HepG2 (cell line): ENCODE results near the gene ANKRD10. TPM values are rescaled to one million over a fixed set of nuclear protein-coding genes. Genes with fewer than 3 reads are reported as not detected.

ENCODE experiments used
- ATAC-seq: fragments of 200-7000 bp; cut with Tn5 transposase; 3 replicates; pipeline ENCODE4 v1.9.1; 2020; ENCODE audit warnings: mild to moderate bottlenecking, moderate library complexity
- BruUV-seq: library from RNA; stranded (reverse); fragments of 400-500 nt; replicated peaks from 2 replicates; lab custom pipeline; 2021; lab: Mats Ljungman, UMichigan
- CTCF ChIA-PET: fragments of 300-600 bp; formaldehyde crosslinking; extraction: SDS; loops from one replicate; lab custom pipeline; 2021; ENCODE audit warnings: low total read pairs, inconsistent platforms, low intra/inter-chr PET ratio; lab: Yijun Ruan, JAX
- POLR2A ChIA-PET: fragments of 350-600 bp; sonication (Branson Sonifier 250); formaldehyde crosslinking; loops from one replicate; lab custom pipeline; 2020; ENCODE audit warnings: antibody characterized with exemption, inconsistent platforms; lab: Yijun Ruan, JAX
- DNase-seq: peaks from one replicate; pipeline ENCODE4 v3.0.0-alpha.2; 2015; ENCODE audit warnings: low spot score
- FAIRE-seq: peaks from 3 replicates; lab custom pipeline; 2011; peaks lifted over from hg19 to GRCh38; lab: Jason Lieb, UNC
- H2AFZ ChIP-seq: one replicate; pipeline ENCODE4 v1.6.1; 2011; ENCODE audit warnings: low read length, inconsistent platforms
- H3K27ac ChIP-seq: fragments of 300-600 bp; 3 replicates; pipeline ENCODE4 v1.8.0; 2011; ENCODE audit warnings: mixed run types, mild to moderate bottlenecking, mixed read lengths, low read length, inconsistent platforms; ENCODE audit not compliant: insufficient read depth; ENCODE audit errors: extremely low read length
- H3K27me3 ChIP-seq, 2 experiments: fragments of 200-600 bp in 1 of 2; 2 replicates in 1 of 2; 3 replicates in 1 of 2; pipeline versions ENCODE4 v1.6.0 to v1.8.0; 2011; ENCODE audit warnings: low read length in 2 of 2, mild to moderate bottlenecking in 2 of 2, moderate library complexity in 2 of 2, inconsistent platforms in 1 of 2; ENCODE audit not compliant: insufficient read depth in 2 of 2, control insufficient read depth in 1 of 2
- H3K36me3 ChIP-seq, 2 experiments: fragments of 200-600 bp in 1 of 2; replicated peaks in 1 of 2; 2 replicates in 1 of 2; 3 replicates in 1 of 2; pipeline versions ENCODE4 v1.5.1 to v1.8.0; 2011; ENCODE audit warnings: low read length in 2 of 2, inconsistent platforms in 1 of 2; ENCODE audit not compliant: insufficient read depth in 2 of 2, control insufficient read depth in 1 of 2
- H3K4me1 ChIP-seq: 2 replicates; pipeline ENCODE4 v1.5.1; 2012; ENCODE audit warnings: low read length, inconsistent platforms; ENCODE audit not compliant: insufficient read depth
- H3K4me2 ChIP-seq: 2 replicates; pipeline ENCODE4 v1.6.0; 2011; ENCODE audit warnings: low read depth, low read length, inconsistent platforms
- H3K4me3 ChIP-seq, 3 experiments: fragments of 200-600 bp in 1 of 3; sonication (generic), shearing (Covaris generic) in 1 of 3; replicated peaks in 1 of 3; 2 replicates each; pipeline ENCODE4 v1.5.1; 2011 to 2016; ENCODE audit warnings: low read length in 3 of 3, inconsistent platforms in 2 of 3, low read depth in 2 of 3, mild to moderate bottlenecking in 2 of 3, control low read depth in 1 of 3, mixed read lengths in 1 of 3; ENCODE audit not compliant: insufficient read depth in 1 of 3
- H3K79me2 ChIP-seq: one replicate; pipeline ENCODE4 v1.6.1; 2011; ENCODE audit warnings: low read length, inconsistent platforms; ENCODE audit not compliant: insufficient read depth
- H3K9ac ChIP-seq: 2 replicates; pipeline ENCODE4 v1.6.0; 2011; ENCODE audit warnings: mild to moderate bottlenecking, low read depth, low read length, inconsistent platforms; ENCODE audit not compliant: insufficient read depth
- H3K9me3 ChIP-seq: 2 replicates; pipeline ENCODE4 v1.5.1; 2012; ENCODE audit warnings: mild to moderate bottlenecking, low read length
- H4K20me1 ChIP-seq: 2 replicates; pipeline ENCODE4 v1.6.0; 2011; ENCODE audit warnings: inconsistent platforms, mild to moderate bottlenecking, low read length, moderate library complexity; ENCODE audit not compliant: insufficient read depth
- FUBP1 ChIP-seq: sonication (generic); formaldehyde crosslinking; IDR thresholded peaks from 2 replicates; pipeline ENCODE4 v1.5.1; 2020; ENCODE audit warnings: missing genetic modification reagents, mild to moderate bottlenecking, borderline replicate concordance
- GPBP1L1 ChIP-seq: sonication (generic); formaldehyde crosslinking; IDR thresholded peaks from 2 replicates; pipeline ENCODE4 v1.5.0; 2020; ENCODE audit warnings: mild to moderate bottlenecking, missing genetic modification reagents
- KLF13 ChIP-seq: sonication (generic); formaldehyde crosslinking; IDR thresholded peaks from 2 replicates; pipeline ENCODE4 v1.4.0; 2020; ENCODE audit warnings: mild to moderate bottlenecking, missing genetic modification reagents
- LCORL ChIP-seq, 2 experiments: fragments of 450-650 bp in 1 of 2; sonication (generic) in 1 of 2; formaldehyde crosslinking in 1 of 2; IDR thresholded peaks; 2 replicates each; pipeline versions ENCODE4 v1.5.0 to v1.6.1; 2017 to 2020; ENCODE audit warnings: antibody characterized with exemption in 1 of 2, missing genetic modification reagents in 1 of 2
- MYNN ChIP-seq: sonication (generic); formaldehyde crosslinking; IDR thresholded peaks from 2 replicates; pipeline ENCODE4 v1.4.0; 2020; ENCODE audit warnings: mild to moderate bottlenecking, low read depth, missing genetic modification reagents
- MZF1 ChIP-seq: sonication (generic); formaldehyde crosslinking; IDR thresholded peaks from 2 replicates; pipeline ENCODE4 v1.8.1; 2023; ENCODE audit warnings: mild to moderate bottlenecking, missing genetic modification reagents, borderline replicate concordance
- ZNF577 ChIP-seq: sonication (generic); formaldehyde crosslinking; IDR thresholded peaks from 2 replicates; pipeline ENCODE4 v1.4.0; 2020; ENCODE audit warnings: mild to moderate bottlenecking, low read depth, missing genetic modification reagents, borderline replicate concordance
- ZNF598 ChIP-seq: sonication (generic); formaldehyde crosslinking; IDR thresholded peaks from 2 replicates; pipeline ENCODE4 v1.5.1; 2020; ENCODE audit warnings: mild to moderate bottlenecking, missing genetic modification reagents, borderline replicate concordance
- ZSCAN31 ChIP-seq: sonication (generic); formaldehyde crosslinking; IDR thresholded peaks from 2 replicates; pipeline ENCODE4 v1.5.0; 2020; ENCODE audit warnings: low read depth, mild to moderate bottlenecking, missing genetic modification reagents
- WGBS: methylation state at CpG from one replicate; pipeline ENCODE4 v1.1.6; 2017; ENCODE audit warnings: low lambda C conversion rate; 5-methylcytosine and 5-hydroxymethylcytosine counted together
- in situ Hi-C: cut with HindIII; loops from 2 replicates; pipeline ENCODE4 v1.10.0; 2017; ENCODE audit warnings: low pct_unique_long_range_greater_than_20kb; ENCODE audit not compliant: extremely low pct_ligation_motif_present
- intact Hi-C: fragments of 100-400 bp; cut with micrococcal nuclease; formaldehyde crosslinking; loops from one replicate; pipeline ENCODE4 v1.10.0; 2022; ENCODE audit not compliant: unreplicated experiment
- polyA plus RNA-seq, 8 experiments: library from polyadenylated mRNA; depleted of rRNA in 3 of 8; stranded (reverse) in 7 of 8; unstranded in 1 of 8; fragments of >200 nt; fragmentation: Illumina TruSeq in 4 of 8; extraction: Trizol in 4 of 8; gene quantifications; 2 replicates each; pipeline versions ENCODE4 v1.2.1 to v1.2.3, GENCODE V29; 2011 to 2016; ENCODE audit warnings: low read depth in 4 of 8, missing spikeins in 1 of 8, mixed read lengths in 1 of 8; ENCODE audit not compliant: insufficient read depth in 1 of 8
- total RNA-seq, 5 experiments: library from RNA; depleted of rRNA; stranded (reverse); fragments of >200 nt; fragmentation: Illumina TruSeq; extraction: Trizol; gene quantifications; 2 replicates each; pipeline ENCODE4 v1.2.3, GENCODE V29; 2016; ENCODE audit warnings: low read depth in 1 of 5
- TF ChIP-seq, protein P1 (sequence below): sonication (generic); formaldehyde crosslinking; IDR thresholded peaks from 2 replicates; pipeline ENCODE4 v1.4.0; 2020; ENCODE audit warnings: missing genetic modification reagents
- TF ChIP-seq, protein P2 (sequence below): IDR thresholded peaks from 2 replicates; pipeline ENCODE4 v1.6.1; 2016; ENCODE audit warnings: missing genetic modification reagents, missing compliant biosample characterization

The ANKRD10 gene
- total and polyA plus RNA-seq, 2 of the 13 experiments (the other 11 are each of a cell fraction or from before 2014, with no cell fraction given), result 108 to 115 TPM

DNA sequence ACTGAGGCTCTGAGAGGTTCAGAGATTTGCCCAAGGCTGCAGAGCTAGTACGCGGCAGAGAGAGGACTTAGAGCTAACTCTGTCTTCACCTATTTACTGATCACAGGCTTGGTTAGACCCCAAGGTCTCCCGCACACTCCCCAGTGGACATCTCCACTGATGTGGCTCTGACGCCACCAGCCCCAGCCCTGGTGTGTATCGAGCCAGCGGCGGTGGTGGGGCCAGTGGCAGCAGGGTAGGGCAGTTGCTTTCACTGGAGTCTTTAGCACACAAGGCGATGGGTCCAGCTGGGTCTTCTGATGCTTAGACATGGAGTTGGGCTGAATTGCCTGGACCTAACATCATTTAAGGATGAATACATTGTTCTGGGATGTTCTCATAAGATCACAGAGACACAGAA lies 85.4 kb downstream of the ANKRD10 start:
- Histone ChIP-seq H3K79me2 (no peaks in the 10 kb centered on the region), H3K27ac (no peak overlapping the region), H3K27me3 (peaks cover 1 to 36% of the 10 kb centered on the region in 2 experiments; a peak in 4 of 5 replicates), H3K4me3 (no peak overlapping the region), H3K36me3 (no peaks in the 10 kb centered on the region), H3K9me3 (no peaks in the 10 kb centered on the region), H3K4me1 (no peaks in the 10 kb centered on the region), H2AFZ (no peak overlapping the region), H3K4me2 (no peak overlapping the region), H3K9ac (no peak overlapping the region), H4K20me1 (no peaks in the 10 kb centered on the region)
- ChIA-PET CTCF (no interaction called here), POLR2A (no interaction called here)
- WGBS, result 100% methylated on average over 3 of the region's 8 CpGs
- intact Hi-C loops, result loop anchor here (10.0 kb wide), 1 partner anchor 95 kb away; no protein-coding TSS in a partner anchor
- ATAC-seq (no peak), DNase-seq (no peak), FAIRE-seq (no peak)
- in situ Hi-C loops, result no loop called here
- BruUV-seq, result no TSS peak
- TF ChIP-seq LCORL (IDR thresholded peaks at IDR 0.05), result no peak
- no peak for TF ChIP-seq LCORL (CRISPR knock-in tag; IDR thresholded peaks at IDR 0.05)
- no peak for TF ChIP-seq FUBP1 (CRISPR knock-in tag)
- no peak for TF ChIP-seq KLF13 (CRISPR knock-in tag)
- TF ChIP-seq, protein P1, sequence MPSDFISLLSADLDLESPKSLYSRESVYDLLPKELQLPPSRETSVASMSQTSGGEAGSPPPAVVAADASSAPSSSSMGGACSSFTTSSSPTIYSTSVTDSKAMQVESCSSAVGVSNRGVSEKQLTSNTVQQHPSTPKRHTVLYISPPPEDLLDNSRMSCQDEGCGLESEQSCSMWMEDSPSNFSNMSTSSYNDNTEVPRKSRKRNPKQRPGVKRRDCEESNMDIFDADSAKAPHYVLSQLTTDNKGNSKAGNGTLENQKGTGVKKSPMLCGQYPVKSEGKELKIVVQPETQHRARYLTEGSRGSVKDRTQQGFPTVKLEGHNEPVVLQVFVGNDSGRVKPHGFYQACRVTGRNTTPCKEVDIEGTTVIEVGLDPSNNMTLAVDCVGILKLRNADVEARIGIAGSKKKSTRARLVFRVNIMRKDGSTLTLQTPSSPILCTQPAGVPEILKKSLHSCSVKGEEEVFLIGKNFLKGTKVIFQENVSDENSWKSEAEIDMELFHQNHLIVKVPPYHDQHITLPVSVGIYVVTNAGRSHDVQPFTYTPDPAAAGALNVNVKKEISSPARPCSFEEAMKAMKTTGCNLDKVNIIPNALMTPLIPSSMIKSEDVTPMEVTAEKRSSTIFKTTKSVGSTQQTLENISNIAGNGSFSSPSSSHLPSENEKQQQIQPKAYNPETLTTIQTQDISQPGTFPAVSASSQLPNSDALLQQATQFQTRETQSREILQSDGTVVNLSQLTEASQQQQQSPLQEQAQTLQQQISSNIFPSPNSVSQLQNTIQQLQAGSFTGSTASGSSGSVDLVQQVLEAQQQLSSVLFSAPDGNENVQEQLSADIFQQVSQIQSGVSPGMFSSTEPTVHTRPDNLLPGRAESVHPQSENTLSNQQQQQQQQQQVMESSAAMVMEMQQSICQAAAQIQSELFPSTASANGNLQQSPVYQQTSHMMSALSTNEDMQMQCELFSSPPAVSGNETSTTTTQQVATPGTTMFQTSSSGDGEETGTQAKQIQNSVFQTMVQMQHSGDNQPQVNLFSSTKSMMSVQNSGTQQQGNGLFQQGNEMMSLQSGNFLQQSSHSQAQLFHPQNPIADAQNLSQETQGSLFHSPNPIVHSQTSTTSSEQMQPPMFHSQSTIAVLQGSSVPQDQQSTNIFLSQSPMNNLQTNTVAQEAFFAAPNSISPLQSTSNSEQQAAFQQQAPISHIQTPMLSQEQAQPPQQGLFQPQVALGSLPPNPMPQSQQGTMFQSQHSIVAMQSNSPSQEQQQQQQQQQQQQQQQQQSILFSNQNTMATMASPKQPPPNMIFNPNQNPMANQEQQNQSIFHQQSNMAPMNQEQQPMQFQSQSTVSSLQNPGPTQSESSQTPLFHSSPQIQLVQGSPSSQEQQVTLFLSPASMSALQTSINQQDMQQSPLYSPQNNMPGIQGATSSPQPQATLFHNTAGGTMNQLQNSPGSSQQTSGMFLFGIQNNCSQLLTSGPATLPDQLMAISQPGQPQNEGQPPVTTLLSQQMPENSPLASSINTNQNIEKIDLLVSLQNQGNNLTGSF (CRISPR knock-in tag), result no peak
- TF ChIP-seq GPBP1L1 (CRISPR knock-in tag), result no peak
- TF ChIP-seq MZF1 (CRISPR knock-in tag), result no peak
- no peak for TF ChIP-seq MYNN
- TF ChIP-seq, protein P2, sequence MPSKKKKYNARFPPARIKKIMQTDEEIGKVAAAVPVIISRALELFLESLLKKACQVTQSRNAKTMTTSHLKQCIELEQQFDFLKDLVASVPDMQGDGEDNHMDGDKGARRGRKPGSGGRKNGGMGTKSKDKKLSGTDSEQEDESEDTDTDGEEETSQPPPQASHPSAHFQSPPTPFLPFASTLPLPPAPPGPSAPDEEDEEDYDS, result no peak
- TF ChIP-seq ZNF598 (CRISPR knock-in tag), result no peak
- TF ChIP-seq ZNF577 (CRISPR knock-in tag), result no peak
- no peak for TF ChIP-seq ZSCAN31 (CRISPR knock-in tag)
